ENCODE data around the gene GNE. TPM values are rescaled to one million over a fixed set of nuclear protein-coding genes. Genes with fewer than 3 reads are reported as not detected.
A peak's percentile ranks its signal among the peaks of the same experiment; 100 is the strongest.
"Not testable (repeated sequence)": the region's sequence is repeated elsewhere in the genome, so short reads cannot be mapped to it uniquely, and the experiment has no call there.

Gene GNE
- polyA plus RNA-seq, 3 donors: 18.5 to 20.3 (median 19.7) TPM

DNA sequence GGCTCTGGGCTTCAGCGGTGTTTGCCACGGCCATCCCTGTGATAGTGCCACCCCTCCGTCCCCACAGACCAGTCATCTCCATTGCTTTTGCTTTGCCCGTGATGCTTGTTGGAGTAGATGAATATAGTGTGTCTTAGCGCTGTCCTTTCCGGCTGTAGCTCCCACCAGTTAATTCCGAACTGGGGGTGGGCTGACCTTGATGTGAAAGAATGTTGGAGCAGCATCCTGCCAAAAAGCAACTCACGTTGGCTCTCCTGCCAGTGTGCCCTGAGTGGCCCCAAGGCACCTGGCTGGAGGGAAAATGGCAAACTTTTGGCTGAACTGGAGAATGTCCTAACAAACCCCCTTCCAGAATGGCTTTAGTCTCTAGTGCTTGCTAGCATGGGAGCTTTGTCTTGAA, 47.5 kb downstream of the GNE start:
- no peak for DNase-seq (ENCODE audit: low read depth in 3 of 3, low spot score in 2 of 3)

DNA sequence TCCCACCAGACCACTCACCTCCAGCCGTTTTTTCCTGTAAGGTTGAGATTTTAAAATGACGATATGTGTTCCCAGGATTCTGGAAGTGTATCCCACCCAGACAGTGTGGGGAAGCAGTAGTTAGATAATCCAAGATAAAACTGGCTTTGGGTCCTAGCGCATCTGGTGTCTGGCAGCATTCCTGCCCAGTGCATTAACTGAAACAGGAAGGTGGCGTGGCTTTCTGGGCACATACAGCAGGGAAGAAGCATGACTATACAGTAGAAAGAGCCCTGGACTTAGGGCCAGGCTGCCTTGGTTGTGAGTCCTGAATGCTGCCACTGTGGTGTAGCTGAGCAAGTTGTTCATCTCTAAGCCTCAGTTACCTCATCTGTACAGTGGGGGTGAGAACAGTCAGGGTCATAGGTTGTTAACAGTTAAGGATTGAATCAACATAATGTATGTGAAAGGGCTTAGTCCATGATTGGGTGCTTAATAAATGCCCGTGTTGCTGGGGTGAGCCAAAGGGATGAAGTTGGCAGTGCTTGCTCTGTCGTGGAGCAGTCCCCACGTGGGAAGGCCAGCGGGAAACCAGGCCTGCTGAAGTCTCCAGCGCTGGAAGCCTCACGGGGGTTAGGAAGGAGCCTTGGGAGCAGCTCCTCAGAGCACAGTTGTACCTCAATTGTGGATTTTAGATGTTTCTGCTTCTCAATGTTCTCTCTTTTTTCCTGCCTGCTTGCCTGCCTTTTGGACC, 49.6 kb downstream of the GNE start:
- no peak for DNase-seq (ENCODE audit: low read depth in 3 of 3, low spot score in 2 of 3)

DNA sequence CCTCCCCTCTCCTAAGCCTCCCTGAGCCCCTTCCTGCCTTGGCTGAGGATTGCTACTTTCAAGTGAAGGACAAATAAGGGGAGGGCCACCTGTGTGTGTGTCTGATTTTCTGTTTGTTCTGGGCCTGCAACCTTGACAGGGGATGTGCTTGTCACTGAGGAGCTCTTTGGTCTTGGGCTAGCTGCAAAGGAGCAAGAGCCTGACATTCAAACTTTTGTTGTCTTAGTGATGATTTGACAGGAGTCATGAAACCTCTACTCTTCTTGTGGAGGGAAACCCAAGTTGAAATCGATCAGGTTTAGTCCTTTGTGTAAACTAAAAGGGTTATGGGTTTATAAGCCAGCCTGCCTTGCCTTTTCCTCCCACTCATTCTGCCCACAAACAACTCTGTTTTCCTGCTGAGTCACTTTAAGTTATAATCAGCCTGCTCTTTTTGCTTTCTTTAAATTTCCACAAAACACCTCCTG, 50.7 kb downstream of the GNE start:
- DNase-seq (ENCODE audit: low read depth in 3 of 3, low spot score in 2 of 3): no peak

DNA sequence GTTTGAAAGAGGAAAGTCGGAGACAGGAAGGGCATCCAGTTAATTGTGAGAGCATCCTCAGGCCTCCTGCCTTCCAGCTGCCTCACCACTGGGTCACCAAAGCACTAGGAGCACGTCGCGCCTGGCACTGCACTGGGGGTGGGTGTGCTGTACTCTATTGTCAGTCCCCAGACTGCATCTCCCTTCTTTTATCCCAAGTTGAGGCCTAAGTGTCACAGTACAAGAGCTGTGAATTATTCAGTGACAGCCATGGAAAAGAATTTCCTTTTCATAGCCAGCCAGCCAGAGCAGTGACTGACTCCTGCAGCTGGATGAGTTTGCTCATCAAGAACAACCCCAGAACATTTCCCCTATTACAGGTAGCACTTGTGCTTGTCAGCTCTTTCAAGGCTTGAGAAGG, 51.2 kb downstream of the GNE start:
- DNase-seq (ENCODE audit: low read depth in 3 of 3, low spot score in 2 of 3): no peak

DNA sequence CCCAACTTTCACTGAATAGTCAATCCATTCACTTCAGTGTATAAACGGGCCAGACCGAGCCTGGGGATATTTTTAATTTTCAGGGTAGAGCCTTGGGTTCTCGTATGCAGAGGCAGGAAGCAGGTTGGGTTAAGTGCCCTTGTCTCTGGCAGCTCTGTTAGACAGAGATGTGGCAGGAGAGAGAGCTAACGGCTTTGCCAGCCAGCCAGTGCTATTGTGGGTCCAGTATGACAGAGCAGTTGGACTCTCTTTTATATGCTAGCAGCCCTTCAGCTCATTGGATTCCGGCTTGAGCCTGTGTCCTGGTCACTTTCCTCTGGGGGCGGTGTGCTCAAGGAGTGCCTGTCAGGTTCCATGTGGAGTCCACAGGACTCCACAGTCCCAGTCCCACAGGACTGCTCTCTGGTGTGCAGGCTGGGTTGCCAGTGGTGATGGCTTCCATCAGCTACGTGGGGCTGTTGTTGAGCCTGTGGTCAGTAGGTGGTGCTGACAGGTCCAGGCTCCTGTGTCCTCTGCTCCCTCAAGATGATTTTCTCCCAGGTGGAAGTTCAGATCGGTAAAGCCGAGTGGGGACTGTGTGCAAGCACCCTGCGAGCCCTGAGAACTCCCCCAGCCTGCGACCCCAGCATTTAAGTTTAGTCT, 53.2 kb downstream of the GNE start:
- DNase-seq (ENCODE audit: low read depth in 3 of 3, low spot score in 2 of 3): no peak

DNA sequence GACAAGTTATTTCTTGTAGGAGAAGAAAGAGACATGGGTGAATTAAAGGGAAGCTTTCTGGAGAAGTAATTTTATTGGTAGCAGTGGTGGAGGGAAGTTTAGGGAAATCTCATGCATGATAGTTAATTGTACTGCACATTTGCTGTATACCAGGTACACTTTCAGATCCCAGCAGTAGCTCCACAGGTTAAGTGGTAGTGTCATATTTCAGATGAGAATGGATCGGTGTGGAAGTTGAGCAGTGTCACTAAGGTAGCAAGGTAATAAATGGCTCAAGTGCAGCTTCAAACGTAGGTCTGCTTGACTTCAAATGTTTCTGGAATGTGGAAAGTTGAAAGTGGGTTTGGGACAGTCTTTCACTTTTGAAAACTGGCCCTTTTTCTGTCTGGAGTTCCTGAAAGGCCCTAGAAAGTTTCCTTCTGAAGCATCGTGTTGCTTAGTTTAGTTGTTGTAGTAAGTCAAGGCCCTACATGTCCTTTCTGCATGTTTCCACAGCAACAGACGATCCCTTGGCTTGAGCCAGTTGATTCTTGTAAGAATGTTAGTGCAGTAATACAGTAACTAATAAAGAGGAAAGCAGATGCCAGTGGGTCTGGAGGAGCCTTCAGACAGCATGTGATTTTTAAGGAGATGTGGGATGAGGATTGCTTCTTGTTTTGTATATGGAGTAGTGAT, 63.8 kb downstream of the GNE start:
- no peak for DNase-seq (ENCODE audit: low read depth in 3 of 3, low spot score in 2 of 3)

DNA sequence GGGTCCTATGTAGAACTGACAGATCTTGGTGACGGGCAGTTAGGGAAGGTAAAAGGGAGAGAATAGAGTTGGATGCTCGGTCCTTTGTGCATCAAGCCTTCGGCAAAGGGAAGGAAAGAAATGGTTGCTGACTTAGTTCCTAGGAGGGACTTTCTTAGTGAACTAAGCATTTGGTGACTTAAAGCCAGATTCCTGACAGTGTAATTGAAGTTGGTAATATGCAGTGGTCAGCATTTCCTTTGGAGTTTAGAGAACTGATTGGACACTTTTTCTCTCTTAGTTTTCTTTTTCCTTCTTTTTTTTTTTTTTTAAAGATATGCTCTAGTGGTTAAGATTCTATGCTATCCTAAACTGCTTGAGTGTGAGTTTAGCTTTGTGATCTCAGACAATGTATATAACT, 65.2 kb downstream of the GNE start:
- no peak for DNase-seq (ENCODE audit: low read depth in 3 of 3, low spot score in 2 of 3)

DNA sequence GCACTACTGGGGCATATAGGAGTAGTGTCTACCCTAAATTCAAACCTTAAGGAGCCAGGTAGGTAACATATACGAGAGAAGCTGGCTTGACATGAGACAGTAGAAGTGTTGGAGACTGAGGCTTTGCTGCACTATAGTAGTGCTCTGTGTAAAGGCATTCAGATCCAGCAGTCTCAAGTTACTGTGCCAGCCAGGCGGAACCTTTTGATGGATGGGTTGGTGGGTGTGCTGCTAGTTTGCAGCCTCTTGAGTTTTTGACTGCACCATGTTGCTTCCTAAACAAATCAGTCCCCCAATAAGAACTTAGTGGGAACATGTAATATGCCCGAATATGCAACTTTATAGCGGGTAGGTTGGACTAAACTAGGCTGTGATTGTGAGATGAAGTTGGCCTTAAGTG, 66.1 kb downstream of the GNE start:
- no peak for DNase-seq (ENCODE audit: low read depth in 3 of 3, low spot score in 2 of 3)

DNA sequence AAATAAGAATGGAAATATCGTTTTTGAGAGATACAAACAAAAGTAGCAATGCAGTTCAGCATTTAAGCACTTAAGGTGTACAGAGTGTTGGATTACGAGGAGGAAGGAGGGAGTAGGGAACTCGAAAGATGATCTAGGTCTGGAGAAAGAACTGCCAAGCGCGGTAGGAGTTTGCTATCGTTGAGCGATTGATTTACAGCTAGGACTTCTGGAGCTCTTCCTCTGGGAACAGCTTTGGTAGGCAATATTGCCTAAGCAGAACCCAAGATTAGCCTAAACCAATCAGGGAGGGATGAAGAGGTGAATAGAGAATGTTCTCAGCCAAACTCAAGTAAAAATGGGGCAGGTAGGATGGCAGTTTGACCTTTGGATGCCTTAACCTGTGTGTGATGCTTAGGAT, 66.6 kb downstream of the GNE start:
- DNase-seq (ENCODE audit: low read depth in 3 of 3, low spot score in 2 of 3): no peak

DNA sequence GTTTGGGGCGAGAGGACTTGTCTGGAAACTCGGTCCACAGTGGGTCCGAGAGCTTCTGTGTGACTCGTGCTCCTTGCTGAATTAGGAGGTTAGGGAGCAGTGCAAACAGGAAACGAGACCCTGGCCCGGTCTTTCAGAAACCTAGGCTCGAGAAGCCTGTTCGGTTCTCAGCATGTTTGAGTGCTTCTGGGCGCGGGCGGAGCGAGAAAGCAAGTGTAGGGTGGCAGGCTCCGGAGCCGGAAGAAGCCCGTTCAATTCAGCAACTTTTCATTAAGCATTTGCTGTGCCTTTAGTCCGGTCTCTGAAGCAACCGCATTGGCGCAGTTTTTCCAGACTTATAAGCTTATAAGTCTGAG, 67.0 kb downstream of the GNE start:
- DNase-seq (ENCODE audit: low read depth in 3 of 3, low spot score in 2 of 3): no peak

DNA sequence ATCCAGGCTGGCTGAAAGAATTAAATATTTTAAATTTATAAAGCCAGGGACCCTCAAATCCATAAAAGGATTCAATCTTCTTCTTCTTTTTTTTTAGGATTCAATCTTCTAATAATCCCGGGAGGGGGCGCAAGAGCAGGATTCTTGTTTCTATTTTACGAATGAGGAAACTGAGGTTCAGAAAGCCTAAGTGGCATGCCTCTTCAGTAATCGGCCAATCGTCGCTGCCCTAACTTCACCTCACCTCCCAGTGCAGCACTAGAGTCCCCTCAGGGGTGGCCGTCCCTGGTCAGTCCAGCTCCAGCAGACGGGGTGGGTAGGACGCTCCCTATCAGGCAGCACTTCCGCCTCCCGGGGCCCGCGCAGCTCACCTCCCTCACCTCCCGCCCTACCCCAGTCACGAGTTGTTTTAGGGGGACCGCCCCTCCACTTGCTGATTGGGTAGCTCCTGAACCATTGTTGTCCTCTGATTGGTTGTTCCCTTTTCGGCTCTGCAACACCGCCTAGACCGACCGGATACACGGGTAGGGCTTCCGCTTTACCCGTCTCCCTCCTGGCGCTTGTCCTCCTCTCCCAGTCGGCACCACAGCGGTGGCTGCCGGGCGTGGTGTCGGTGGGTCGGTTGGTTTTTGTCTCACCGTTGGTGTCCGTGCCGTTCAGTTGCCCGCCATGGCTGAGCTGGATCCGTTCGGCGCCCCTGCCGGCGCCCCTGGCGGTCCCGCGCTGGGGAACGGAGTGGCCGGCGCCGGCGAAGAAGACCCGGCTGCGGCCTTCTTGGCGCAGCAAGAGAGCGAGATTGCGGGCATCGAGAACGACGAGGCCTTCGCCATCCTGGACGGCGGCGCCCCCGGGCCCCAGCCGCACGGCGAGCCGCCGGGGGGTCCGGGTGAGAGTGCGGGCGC, 67.6 kb downstream of the GNE start, which contains the start of gene CLTA:
TSS of gene CLTA (plus strand) at position 534 of the 902 bp plus-strand sequence. CDS start at position 670, 136 bp downstream.
- peak; percentile 91 to 95 (median 95) for DNase-seq (ENCODE audit: low read depth in 3 of 3, low spot score in 2 of 3)

DNA sequence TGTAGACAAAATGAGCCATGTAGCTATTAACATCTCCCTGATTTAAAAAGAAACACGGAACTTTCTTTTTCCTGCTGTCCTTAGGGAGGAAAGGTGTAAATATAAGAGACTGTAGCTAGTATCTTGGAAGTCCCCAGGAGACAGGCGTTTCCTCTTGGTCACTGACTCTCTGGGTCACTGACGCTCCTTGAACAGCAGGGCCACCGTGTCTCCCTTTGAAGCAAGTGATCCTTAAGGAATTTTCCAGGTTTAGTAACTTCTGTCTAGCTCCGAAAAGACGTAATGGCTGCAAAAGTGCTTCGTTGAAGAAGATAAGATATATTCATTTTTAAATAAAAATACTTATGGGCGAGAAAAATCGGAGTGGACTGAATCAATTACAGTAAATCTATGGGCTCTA, 68.3 kb downstream of the GNE start:
- DNase-seq (ENCODE audit: low read depth in 3 of 3, low spot score in 2 of 3): no peak

DNA sequence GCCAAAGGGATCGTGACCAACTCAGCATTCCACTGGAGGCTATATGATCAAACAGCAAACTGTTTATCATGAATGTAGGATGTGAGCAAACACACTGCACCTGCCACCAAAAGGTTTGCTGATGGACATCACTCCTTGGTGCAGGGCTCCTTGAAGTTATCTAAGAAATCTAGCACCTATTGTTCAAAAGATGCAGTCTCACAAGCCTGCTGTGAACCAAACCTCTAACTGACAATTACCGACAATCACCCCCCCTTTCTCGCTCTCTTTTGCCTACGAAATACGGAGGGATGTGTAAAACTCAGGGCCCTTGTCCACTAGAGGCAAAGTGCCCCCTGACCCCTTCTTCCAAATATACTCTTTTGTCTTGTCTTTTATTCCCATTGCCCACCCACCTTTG, 70.0 kb downstream of the GNE start:
- no peak for DNase-seq (ENCODE audit: low read depth in 3 of 3, low spot score in 2 of 3)

DNA sequence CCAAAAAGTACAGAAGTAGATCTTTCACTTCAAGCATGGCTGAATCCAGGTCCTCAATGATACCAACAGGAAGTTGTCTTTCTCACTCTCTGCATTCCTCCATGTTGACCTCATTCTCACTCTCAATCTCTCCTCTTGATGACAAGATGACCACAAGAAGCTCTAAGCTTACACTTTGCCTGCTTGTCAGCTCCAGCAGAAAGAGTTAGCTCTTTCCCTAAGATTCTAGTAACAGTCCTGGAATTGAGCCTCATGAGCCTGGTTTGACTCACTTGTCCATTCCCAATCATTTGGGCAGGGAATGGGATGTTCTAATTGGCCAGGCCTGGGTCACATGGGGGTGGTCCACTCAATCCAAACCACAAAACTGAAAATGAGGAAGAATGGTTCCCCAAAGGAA, 70.8 kb downstream of the GNE start:
- DNase-seq (ENCODE audit: low read depth in 3 of 3, low spot score in 2 of 3): no peak

DNA sequence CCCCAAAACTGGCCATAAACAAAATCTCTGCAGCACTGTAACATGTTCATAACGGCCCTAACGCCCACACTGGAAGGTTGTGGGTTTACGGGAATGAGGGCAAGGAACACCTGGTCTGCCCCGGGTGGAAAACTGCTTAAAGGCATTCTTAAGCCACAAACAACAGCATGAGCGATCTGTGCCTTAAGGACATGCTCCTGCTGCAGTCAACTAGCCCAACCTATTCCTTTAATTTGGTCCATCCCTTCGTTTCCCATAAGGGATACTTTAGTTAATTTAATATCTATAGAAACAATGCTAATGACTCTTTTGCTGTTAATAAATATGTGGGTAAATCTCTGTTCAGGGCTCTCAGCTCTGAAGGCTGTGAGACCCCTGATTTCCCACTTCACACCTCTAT, 78.0 kb downstream of the GNE start:
- not testable (repeated sequence) for DNase-seq (ENCODE audit: low read depth in 3 of 3, low spot score in 2 of 3)

DNA sequence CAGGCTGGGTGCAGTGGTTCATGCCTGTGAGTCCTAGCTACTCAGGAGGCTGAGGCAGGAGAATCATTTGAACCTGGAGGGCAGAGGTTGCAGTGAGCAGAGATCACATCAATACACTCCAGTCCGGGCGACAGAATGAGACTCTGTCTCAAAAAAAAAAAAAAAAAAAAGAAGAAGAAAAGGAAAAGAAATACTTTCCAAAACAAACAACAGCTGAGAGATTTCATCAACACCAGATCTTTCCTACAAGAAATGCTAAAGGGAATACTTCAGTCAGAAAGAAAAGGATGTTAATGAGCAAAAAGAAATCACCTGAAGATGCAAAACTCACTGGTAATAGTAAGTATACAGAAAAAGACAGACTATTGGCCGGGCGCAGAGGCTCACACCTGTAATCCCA, 80.7 kb downstream of the GNE start:
- DNase-seq (ENCODE audit: low read depth in 3 of 3, low spot score in 2 of 3): no peak

DNA sequence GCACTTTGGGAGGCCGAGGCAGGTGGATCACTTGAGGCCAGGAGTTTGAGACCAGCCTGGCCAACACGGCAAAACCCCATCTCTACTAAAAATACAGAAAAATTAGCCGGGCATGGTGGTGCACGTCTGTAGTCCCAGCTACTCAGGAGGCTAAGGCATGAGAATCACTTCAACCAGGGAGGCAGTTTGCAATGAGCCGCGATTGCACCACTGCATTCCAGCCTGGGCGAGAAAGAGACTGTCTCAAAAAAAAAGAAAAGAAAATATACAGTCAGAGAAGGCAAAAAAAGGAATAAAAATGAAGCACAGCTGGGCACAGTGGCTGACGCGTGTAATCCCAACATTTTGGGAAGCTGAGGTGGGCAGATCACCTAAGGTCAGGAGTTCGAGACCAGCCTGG, 81.8 kb downstream of the GNE start:
- not testable (repeated sequence) for DNase-seq (ENCODE audit: low read depth in 3 of 3, low spot score in 2 of 3)

DNA sequence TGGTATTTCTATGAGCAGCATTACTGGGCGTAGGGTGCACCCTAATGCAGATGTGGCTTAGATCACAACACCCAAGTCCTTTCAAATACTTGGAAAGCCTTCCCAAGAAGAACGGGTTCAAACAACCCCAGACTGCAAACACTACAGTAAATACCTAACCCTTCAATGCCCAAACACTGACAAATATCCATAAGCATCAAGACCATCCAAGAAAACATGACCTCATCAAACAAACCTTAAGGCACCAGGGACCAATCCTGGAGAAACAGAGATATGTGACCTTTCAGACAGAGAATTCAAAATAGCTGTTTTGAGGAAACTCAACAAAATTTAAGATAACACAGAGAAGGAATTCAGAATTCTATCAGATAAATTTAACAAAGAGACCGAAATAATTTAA, 83.0 kb downstream of the GNE start:
- not testable (repeated sequence) for DNase-seq (ENCODE audit: low read depth in 3 of 3, low spot score in 2 of 3)

DNA sequence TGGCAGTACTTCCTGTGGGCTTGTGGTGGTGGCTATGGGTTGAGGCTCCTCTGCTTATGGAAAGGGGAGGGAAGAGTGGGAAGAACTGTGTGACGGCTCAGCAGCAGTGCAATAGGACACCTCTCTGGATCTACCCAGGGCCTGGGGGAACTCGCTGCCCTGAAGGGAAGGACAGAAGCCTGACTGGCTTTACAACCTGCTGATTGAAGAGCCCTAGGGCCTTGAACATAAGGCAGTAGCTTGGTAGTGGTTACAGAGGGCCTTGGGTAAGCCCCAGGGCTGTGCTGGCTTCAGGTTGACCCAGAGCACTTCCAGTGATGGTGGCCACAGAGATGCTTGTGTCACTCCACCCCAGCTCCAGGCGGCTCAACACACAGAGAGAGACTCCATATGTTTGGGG, 83.5 kb downstream of the GNE start:
- no peak for DNase-seq (ENCODE audit: low read depth in 3 of 3, low spot score in 2 of 3)

DNA sequence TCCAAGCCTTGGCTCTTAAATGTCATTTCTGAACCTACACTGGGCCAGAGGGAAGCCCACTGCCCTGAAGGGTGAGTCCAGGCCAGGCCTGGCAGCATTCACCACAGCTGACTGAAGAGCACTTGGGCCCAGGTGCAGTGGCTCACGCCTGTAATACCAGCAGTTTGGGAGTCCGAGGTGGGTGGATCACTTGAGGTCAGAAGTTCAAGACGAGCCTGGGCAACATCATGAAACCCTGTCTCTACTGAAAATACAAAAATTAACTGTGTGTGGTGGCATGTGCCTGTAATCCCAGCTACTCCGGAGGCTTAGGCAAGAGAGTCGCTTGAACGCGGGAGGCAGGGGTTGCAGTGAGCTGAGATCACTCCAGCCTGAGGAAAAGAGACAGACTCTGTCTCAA, 84.0 kb downstream of the GNE start:
- no peak for DNase-seq (ENCODE audit: low read depth in 3 of 3, low spot score in 2 of 3)

DNA sequence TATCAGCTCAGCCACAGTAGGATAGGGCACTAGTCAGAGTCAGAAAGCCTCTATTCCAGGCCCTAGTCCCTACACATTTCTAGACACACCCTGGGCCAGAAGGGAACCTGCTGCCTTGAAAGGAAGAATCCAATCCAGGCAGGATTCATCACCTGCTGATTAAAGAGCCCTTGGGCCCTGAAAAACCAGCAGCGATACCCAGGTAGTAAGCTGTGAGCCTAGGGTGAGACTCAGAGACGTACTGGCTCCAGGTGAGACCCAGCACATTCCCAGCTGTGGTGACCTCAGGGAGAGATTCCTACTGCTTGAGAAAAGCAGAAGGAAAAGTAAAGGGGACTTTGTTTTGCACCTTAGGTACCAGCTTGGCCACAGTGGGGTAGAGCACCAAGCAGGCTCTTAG, 84.4 kb downstream of the GNE start:
- DNase-seq (ENCODE audit: low read depth in 3 of 3, low spot score in 2 of 3): no peak

Data from right renal cortex interstitium (tissue), 3 donors.